ENCODE results near the gene DLG2.
A peak's percentile ranks its signal among the peaks of the same experiment; 100 is the strongest.
"Not testable (repeated sequence)": the region's sequence is repeated elsewhere in the genome, so short reads cannot be mapped to it uniquely, and the experiment has no call there.

DLG2 gene

GRCh38 chr11:85634747-85635146 lies 7.6 kb upstream of the DLG2 start:
- no peak for DNase-seq

DNA sequence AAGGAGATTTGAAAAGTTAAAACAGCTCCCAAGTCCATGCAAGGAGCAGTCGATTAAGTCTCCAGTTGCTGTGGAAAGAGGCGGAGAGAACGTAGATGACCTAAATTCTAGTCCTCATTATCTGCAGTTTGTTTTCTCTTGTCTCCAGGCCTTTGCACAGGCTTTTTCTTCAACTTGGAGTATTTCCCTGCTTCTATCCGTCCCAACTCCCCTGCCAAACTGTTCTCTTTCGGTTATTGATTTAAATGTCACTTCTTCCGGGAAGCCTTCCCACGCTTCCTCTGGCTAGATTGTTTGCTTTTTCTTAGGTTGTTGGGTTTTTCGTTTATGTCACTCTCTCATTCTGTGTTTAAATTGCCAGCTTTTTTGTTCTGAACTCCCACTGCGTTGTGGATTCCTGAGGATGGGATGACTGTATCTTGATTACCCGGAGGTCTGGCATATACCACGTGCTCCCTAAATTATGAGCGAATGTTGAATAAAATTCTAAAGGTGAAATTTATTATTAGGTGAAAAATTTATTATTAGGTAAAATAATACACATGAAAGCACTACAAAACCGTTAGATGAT lies 1.7 kb upstream of the DLG2 start:
- no peak for DNase-seq

- DNase-seq, result peak; percentile 98
Measured at GRCh38 chr11:85627998-85628770, 1.0 kb upstream of the DLG2 start, which contains the start of gene TMEM126B. TSS of gene TMEM126B (plus strand) at chr11:85628593. CDS start at chr11:85628608, 15 bp downstream.

DNA sequence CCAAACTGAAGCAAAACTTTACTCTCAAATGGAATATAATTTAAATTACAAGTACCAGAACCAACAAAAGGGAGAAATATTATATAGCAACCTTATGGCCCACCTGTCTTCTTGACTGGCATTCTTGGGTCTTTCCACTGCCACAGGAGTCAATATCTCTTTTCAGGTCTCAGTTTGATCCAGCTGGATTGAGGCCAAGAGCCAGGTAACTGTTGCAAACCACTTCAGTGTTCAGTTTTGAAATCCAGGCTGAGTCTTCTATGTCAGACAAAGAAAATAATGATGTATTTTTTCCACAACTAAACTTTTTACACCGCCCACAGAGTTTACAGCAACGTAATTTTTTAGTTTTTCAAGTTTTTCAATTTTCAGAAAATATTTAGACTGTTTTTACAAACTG lies 648 bp downstream of the DLG2 start:
- peak; percentile 15 for DNase-seq

GRCh38 chr11:85620256-85620655 lies 6.9 kb downstream of the DLG2 start:
- DNase-seq, result no peak

DNA sequence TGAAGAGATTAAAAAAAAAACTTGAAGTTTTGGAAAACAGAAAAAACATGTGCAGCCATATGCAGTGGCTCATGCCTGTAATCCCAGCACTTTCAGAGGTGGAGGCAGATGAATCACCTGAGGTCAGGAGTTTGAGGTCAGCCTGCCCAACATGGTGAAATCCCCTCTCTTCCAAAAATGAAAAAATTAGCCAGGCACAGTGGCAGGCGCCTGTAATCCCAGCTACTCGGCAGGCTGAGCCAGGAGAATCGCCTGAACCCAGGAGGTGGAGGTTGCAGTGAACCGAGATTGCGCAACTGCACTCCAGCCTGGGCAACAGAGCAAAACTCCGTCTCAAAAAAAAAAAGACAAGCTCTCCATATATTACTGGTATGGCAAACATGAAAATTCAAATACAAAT lies 7.6 kb downstream of the DLG2 start:
- DNase-seq, result no peak

GRCh38 chr11:85611643-85612042 lies 15.5 kb downstream of the DLG2 start:
- not testable (repeated sequence) for DNase-seq

DNA sequence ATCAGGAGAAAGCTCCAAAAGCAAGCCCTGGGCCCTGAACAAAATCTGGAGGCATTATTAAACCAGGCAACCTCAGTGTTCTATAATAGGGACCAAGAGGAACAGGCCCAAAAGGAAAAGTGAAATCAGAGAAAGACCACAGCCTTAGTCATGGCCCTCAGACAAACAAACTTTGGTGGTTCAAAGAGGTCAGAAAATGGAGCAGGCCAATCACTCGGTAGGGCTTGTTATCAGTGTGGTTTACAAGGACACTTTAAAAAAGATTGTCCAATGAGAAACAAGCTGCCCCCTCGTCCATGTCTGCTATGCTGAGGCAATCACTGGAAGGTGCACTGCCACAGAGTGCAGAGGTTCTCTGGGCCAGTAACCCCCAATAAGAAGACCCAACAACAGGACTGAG lies 17.9 kb downstream of the DLG2 start:
- not testable (repeated sequence) for DNase-seq

DNA sequence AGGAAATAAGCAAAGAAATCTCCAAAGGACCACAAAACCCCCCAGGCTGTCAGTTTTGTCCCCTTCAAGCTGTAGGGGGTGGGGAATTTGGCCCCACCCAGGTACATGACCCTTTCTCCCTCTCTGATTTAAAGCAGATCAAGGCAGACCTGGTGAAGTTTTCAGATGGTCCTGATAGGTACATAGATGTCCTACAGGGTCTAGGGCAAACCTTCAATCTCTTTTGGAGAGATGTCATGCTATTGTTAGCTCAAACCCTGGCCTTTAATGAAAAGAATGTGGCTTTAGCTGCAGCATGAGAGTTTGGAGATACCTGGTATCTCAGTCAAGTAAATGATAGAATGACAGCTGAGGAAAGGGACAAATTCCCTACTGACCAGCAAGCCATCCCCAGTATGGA lies 18.5 kb downstream of the DLG2 start:
- not testable (repeated sequence) for DNase-seq

- not testable (repeated sequence) for DNase-seq
Measured at GRCh38 chr11:85606237-85606636, 20.9 kb downstream of the DLG2 start.

- no peak for DNase-seq
Measured at GRCh38 chr11:85603220-85603619, 23.9 kb downstream of the DLG2 start.

GRCh38 chr11:85602526-85603213 lies 24.5 kb downstream of the DLG2 start:
- no peak for DNase-seq

DNA sequence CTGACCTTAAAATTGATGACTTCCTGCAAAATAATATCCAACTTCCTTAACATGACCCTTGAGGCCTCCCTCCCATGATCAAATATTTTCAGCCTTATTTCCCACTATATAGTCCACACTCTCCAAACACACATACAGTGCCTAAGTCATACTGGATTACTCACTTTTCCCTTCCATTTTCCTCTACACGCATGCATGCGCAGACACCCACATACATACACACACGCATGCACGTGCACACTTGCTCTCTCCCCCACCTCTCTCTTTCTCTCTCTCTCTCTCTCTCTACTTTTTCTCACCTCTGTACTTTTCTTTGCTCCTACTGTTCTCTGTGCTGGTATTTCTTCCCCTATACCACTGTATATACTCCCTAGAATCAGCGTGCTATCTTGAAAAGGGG lies 28.1 kb downstream of the DLG2 start:
- DNase-seq, result no peak

DNA sequence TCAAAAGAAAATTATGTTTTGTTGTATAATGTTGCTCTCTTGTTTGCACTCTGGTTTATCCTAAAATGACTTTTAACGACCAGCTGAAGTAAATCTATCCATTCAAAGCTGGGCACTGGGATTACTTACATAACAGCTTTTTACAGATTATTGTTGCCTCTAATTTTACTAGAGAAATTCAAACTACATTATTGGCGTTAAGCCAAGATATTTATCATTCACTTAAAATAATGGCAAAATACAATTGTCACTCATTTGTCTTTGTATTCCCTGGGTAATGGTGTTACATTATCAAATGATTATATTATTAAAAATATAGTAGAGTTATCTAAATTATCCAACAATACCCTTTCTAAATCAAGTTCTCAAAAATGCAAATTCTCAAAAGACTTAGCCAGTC lies 30.3 kb downstream of the DLG2 start:
- no peak for DNase-seq

DNA sequence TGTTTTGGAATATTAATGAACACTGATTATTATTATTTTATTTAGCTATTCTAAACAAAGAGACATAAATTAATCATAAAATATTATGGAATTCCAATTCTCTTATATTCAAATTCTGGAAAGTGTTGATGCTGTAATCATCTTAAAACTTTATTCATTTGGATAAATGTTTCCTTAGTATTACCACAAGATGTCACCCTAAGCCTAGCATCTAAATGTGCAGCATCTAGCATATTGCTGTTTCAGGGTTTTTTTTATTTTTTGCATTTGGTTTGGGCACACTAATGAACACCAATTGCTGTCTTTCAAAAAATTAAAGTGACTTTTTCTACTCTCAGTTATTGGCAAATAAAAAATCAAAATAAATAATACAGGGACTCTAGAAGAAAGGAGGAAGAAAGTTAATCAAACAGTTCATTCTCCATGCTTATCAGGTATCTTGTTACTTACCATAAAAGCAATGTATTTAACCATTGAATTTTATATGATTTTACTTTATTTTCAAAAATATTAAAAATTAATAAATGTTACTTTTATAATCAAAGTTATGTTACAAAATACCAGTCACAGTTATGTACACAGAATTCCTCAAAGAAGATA lies 31.8 kb downstream of the DLG2 start:
- peak; percentile 47 for DNase-seq

DNA sequence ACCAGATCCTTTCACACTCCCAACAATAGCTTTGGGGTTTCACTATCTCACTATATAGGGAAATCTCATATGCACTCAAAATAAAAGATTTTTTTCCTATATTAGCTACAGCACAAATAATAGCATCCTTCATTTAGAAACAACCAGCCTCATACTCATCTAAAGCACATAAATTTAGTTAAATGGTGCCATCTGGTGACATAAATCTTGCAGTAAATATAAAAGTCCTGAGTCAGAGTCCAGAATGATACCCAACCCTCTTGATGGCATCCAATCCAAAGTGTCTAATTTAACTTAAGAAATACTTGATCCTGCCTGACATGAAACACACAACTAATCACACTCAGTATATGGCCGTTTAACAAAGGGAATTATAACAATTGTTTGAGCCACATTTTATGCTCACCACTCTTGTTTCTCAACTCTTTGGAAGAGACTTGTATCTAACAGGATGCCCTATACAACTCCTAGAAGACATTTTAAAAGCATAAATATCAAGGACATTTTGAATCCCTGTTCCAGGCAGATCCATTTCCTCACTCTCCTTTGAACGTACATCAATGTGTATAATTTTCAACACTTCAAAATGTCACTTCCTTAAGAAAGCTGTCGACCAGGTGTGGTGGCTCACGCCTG lies 36.2 kb downstream of the DLG2 start:
- DNase-seq, result peak; percentile 25

DNA sequence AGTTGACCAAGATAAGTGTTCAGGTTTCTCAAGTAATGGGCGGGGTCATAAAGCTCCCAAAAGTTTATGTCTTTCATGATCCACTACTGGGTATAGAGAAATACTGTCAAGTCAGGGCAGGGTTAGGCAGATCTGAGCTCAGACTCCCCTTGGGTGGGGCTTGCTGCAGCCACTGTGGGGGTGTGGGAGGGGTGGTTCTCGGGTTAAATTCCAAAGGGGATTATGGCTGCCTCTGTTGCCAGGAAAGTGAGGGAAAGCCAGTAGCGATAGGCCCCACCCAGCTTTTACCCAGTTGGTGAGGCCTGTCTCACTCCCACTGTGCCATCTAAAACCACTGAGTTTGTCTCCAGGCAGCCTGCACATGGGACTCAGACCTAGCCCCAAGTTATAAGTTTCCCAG lies 37.8 kb downstream of the DLG2 start:
- no peak for DNase-seq

GRCh38 chr11:85582111-85582510 lies 45.0 kb downstream of the DLG2 start:
- DNase-seq, result no peak

- DNase-seq, result no peak
Measured at GRCh38 chr11:85575388-85575787, 51.8 kb downstream of the DLG2 start.

DNA sequence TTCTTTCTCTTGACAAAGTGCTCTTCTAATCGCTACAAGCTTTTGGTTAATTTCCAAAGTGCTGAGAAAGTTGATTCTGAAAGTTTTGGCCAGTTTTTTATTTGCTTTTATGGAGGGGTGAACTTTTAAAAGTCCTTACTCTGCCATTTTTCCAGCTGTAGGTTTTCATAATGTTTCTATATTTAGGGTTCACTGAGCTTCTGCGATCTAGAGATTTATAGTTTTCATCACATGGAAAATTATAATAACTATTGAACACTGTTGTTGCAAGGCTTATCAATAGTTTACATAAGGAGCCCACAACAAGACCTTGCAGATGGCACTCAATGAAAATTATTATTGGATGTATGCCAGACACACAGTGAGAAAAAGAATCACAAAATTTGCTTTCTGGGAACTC lies 55.1 kb downstream of the DLG2 start:
- peak; percentile 29 for DNase-seq

GRCh38 chr11:85569525-85569924 lies 57.6 kb downstream of the DLG2 start:
- no peak for DNase-seq

DNA sequence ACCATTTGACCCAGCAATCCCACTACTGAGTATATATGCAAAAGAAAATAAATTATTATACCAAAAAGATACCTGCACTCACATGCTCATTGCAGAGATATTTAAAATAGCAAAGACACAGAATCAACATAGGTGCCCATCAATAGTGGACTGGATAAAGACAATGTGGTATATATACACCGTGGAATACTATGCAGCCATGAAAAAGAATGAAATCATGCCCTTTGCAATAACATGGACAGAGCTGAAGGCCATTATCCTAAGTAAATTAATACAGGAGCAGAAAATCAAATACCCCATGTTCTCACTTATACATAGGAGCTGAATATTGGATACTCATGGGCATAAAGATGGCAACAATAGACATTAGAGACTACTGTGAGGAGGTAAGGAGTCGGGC lies 68.7 kb downstream of the DLG2 start:
- DNase-seq, result no peak

DNA sequence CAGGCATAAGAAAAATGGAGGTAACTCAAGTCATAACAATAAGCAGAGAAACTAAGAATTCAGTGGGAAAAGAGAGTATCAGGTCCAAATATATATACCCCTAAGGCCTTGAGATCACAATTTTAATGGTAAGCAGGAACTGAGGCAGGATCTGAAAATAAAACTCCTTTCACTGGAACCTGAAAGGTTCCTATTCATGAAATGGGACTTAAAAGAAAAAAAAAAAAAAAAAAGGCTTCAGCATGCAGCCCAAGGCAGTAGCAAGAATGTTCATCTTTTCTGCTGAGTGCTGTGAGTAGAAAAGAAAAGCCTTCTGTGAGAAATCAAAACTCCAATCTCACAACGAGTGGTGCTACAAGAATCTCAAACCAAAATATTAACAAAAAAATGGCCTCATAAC lies 75.3 kb downstream of the DLG2 start:
- DNase-seq, result no peak

All from RPMI8226 (cell line).